Measurements from ENCODE around the gene IFI27.

GRCh38 chr14:94121485-94121884 lies 10.9 kb downstream of the IFI27 start:
- no peak for TF ChIP-seq CTCF (IDR thresholded peaks at IDR 0.05)
- no peak for TF ChIP-seq POLR2A (IDR thresholded peaks at IDR 0.05)
- TF ChIP-seq POLR2AphosphoS5 (IDR thresholded peaks at IDR 0.05) = no peak

Data from prostate gland (tissue), 2 donors.